ENCODE data around the gene PRDM16.

- TF ChIP-seq CTCF (IDR thresholded peaks at IDR 0.05; ENCODE audit: poor library complexity, severe bottlenecking): no peak
- TF ChIP-seq EZH2 (IDR thresholded peaks at IDR 0.05; ENCODE audit: borderline replicate concordance, insufficient read depth, low read length, poor library complexity, severe bottlenecking): no peak
Observed at GRCh38 chr1:3315399-3316339, 246.7 kb downstream of the PRDM16 start.

Data from neural cell (in vitro differentiated cells).